GM23248 (cell line): ENCODE results near the gene RAB22A. TPM values are rescaled to one million over a fixed set of nuclear protein-coding genes. Genes with fewer than 3 reads are reported as not detected.

Experiments used
- DNase-seq: peaks from one replicate; pipeline ENCODE4 v3.0.0-alpha.2; 2015
- H2AFZ ChIP-seq: fragments of 200-600 bp; sonication (generic); 2 replicates; pipeline ENCODE4 v1.6.1; 2016; ENCODE audit warnings: antibody characterized with exemption
- H3F3A ChIP-seq: fragments of 200-600 bp; sonication (generic); 2 replicates; pipeline ENCODE4 v1.6.1; 2016; ENCODE audit warnings: mild to moderate bottlenecking, antibody characterized with exemption, mixed run types; ENCODE audit not compliant: insufficient read depth
- H3K27ac ChIP-seq: fragments of 200-600 bp; sonication (generic); 2 replicates; pipeline ENCODE4 v1.5.1; 2016; ENCODE audit warnings: mild to moderate bottlenecking
- H3K27me3 ChIP-seq: fragments of 200-600 bp; sonication (generic); replicated peaks from 2 replicates; pipeline ENCODE4 v1.6.1; 2016; ENCODE audit warnings: mild to moderate bottlenecking; ENCODE audit not compliant: insufficient read depth
- H3K36me3 ChIP-seq: fragments of 200-600 bp; sonication (generic); 2 replicates; pipeline ENCODE4 v1.6.1; 2016; ENCODE audit warnings: low read depth, mild to moderate bottlenecking
- H3K4me1 ChIP-seq: fragments of 200-600 bp; sonication (generic); 2 replicates; pipeline ENCODE4 v1.6.1; 2016; ENCODE audit warnings: mild to moderate bottlenecking; ENCODE audit not compliant: insufficient read depth
- H3K4me2 ChIP-seq: fragments of 200-600 bp; sonication (generic); one replicate; pipeline ENCODE4 v1.6.1; 2016; ENCODE audit warnings: mild to moderate bottlenecking; ENCODE audit not compliant: unreplicated experiment
- H3K4me3 ChIP-seq: fragments of 200-600 bp; sonication (generic); 2 replicates; pipeline ENCODE4 v1.5.1; 2016; ENCODE audit warnings: mild to moderate bottlenecking
- H3K79me2 ChIP-seq: fragments of 200-600 bp; sonication (generic); 2 replicates; pipeline ENCODE4 v1.6.1; 2016; ENCODE audit warnings: mild to moderate bottlenecking; ENCODE audit not compliant: insufficient read depth
- H3K9ac ChIP-seq: fragments of 200-600 bp; sonication (generic); 2 replicates; pipeline ENCODE4 v1.6.1; 2016; ENCODE audit warnings: mild to moderate bottlenecking
- H3K9me2 ChIP-seq: fragments of 200-600 bp; sonication (generic); 2 replicates; pipeline ENCODE4 v1.6.1; 2016; ENCODE audit warnings: mixed run types, mild to moderate bottlenecking, moderate library complexity; ENCODE audit not compliant: insufficient read depth
- H3K9me3 ChIP-seq: fragments of 200-600 bp; sonication (generic); one replicate; pipeline ENCODE4 v1.6.1; 2017; ENCODE audit warnings: low read depth
- H4K20me1 ChIP-seq: fragments of 200-600 bp; sonication (generic); 2 replicates; pipeline ENCODE4 v1.6.0; 2016; ENCODE audit not compliant: insufficient read depth
- EZH2 ChIP-seq: fragments of 200-600 bp; sonication (generic); IDR thresholded peaks from 2 replicates; pipeline ENCODE4 v1.6.1; 2018; ENCODE audit warnings: antibody characterized with exemption, mild to moderate bottlenecking; ENCODE audit not compliant: insufficient read depth, poor library complexity, severe bottlenecking
- EZH2phosphoT487 ChIP-seq: fragments of 200-600 bp; sonication (generic); IDR thresholded peaks from 2 replicates; pipeline ENCODE4 v1.6.1; 2018; ENCODE audit warnings: antibody characterized with exemption, moderate library complexity, mild to moderate bottlenecking, low read depth; ENCODE audit not compliant: insufficient read depth
- WGBS, 2 experiments: methylation state at CpG; one replicate each; pipeline ENCODE4 v1.1.6; 2015 to 2017; ENCODE audit warnings: low lambda C conversion rate in 2 of 2, low coverage in 1 of 2; ENCODE audit errors: missing lambda C conversion rate in 2 of 2; 5-methylcytosine and 5-hydroxymethylcytosine counted together
- in situ Hi-C: fragments of 300-500 bp; cut with MboI; formaldehyde crosslinking; loops from 2 replicates; pipeline ENCODE4 v1.15.0; 2020
- polyA plus RNA-seq: library from polyadenylated mRNA; unstranded; fragments of >200 nt; fragmentation: Nextera tagmentation; extraction: Ambion mirVana; gene quantifications from 2 replicates; pipeline ENCODE4 v1.2.1, GENCODE V29; 2016
- total RNA-seq: library from RNA; depleted of rRNA; stranded (reverse); fragments of >200 nt; shearing (Covaris generic); gene quantifications from 2 replicates; pipeline ENCODE4 v1.2.3, GENCODE V29; 2014; rRNA removed

Gene RAB22A
- total RNA-seq, result 21.2 and 23.0 TPM in 2 replicates
- 21.3 and 23.9 TPM in 2 replicates for polyA plus RNA-seq

GRCh38 chr20:58309591-58310290, at the start of gene RAB22A:
RAB22A (plus strand) TSS chr20:58309715; CDS start chr20:58309977, 262 bp downstream.
- Histone ChIP-seq H2AFZ (peak within 1 kb of the TSS; percentile 99), H3K36me3 (peaks cover 13% of the 10 kb centered on the region), H3F3A (no peaks in the 10 kb centered on the region), H3K9me3 (no peaks in the 10 kb centered on the region), H3K4me3 (peak within 1 kb of the TSS; percentile 97), H3K9ac (peak within 1 kb of the TSS; percentile 94), H3K79me2 (peaks cover 80% of the 10 kb centered on the region), H3K27ac (peak within 1 kb of the TSS; percentile 67), H3K27me3 (no peaks in the 10 kb centered on the region), H4K20me1 (no peaks in the 10 kb centered on the region), H3K9me2 (no peaks in the 10 kb centered on the region), H3K4me1 (peaks cover 25% of the 10 kb centered on the region), H3K4me2 (peak within 1 kb of the TSS; percentile 86)
- in situ Hi-C loops, result no loop called here
- TF ChIP-seq EZH2, result no peak
- TF ChIP-seq EZH2phosphoT487, result no peak
- WGBS, 2 experiments, result 1% methylated on average over 35 to 60 of the region's 73 CpGs
- DNase-seq, result peak; percentile 96

- H3K36me3 ChIP-seq, result no peaks in the 10 kb centered on the region
- no peaks in the 10 kb centered on the region for H3K9me2 ChIP-seq
- H3K9ac ChIP-seq, result no peak overlapping the region
- H3K27me3 ChIP-seq, result no peaks in the 10 kb centered on the region
- no peaks in the 10 kb centered on the region for H3F3A ChIP-seq
- DNase-seq, result no peak
- H3K4me2 ChIP-seq, result no peak overlapping the region
- in situ Hi-C loops, result no loop called here
- 0 out of 2 replicates have a peak, but pooled peaks cover 4% of the 10 kb centered on the region for H3K79me2 ChIP-seq
- TF ChIP-seq EZH2 (no peak), EZH2phosphoT487 (no peak)
- 87 to 88% methylated on average over 5 of the region's 5 CpGs for WGBS, 2 experiments
- H3K4me3 ChIP-seq, result no peak overlapping the region
- H3K27ac ChIP-seq, result no peak overlapping the region
- no peak overlapping the region for H2AFZ ChIP-seq
- H3K9me3 ChIP-seq, result no peaks in the 10 kb centered on the region
- no peaks in the 10 kb centered on the region for H3K4me1 ChIP-seq
- no peaks in the 10 kb centered on the region; the same call in 1 of the 2 replicates for H4K20me1 ChIP-seq
Measured at GRCh38 chr20:58260006-58260405, 49.5 kb upstream of the RAB22A start.

GRCh38 chr20:58261660-58262059, 47.9 kb upstream of the RAB22A start:
- Histone ChIP-seq H3K79me2 (no peaks in the 10 kb centered on the region), H3K9me3 (no peaks in the 10 kb centered on the region), H3K9me2 (no peaks in the 10 kb centered on the region), H3K36me3 (0 out of 2 replicates have a peak, but pooled peaks cover 4% of the 10 kb centered on the region), H3K4me3 (no peak overlapping the region), H3K27ac (no peak overlapping the region), H3K4me1 (no peaks in the 10 kb centered on the region), H3F3A (no peaks in the 10 kb centered on the region), H3K4me2 (no peak overlapping the region), H2AFZ (no peak overlapping the region), H3K27me3 (no peaks in the 10 kb centered on the region), H4K20me1 (no peaks in the 10 kb centered on the region; the same call in 1 of the 2 replicates), H3K9ac (no peak overlapping the region)
- no peak for TF ChIP-seq EZH2phosphoT487
- TF ChIP-seq EZH2, result no peak
- no peak for DNase-seq
- 96 to 98% methylated on average over 3 of the region's 3 CpGs for WGBS, 2 experiments
- in situ Hi-C loops, result no loop called here

DNA sequence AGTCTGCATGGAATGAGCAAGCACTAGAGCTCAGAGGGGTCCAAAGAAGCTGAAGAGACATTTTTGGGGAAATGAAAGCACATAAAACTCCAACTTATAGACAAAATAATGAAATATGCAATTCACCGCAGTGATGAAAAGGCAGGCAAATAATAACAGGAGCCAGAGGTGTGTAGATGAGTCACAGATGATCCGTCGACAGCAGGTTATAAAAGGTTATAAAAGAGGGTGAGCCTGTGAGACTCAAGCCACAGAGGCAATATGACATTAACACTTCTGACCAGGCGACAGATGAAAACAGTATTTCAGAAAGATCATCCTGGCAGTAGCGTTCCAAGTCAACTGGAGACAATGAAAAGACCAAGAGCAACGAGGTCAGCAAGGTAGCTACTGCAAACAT, 45.2 kb upstream of the RAB22A start:
- no peaks in the 10 kb centered on the region for H3F3A ChIP-seq
- no peak overlapping the region for H3K4me3 ChIP-seq
- H3K36me3 ChIP-seq, result 0 out of 2 replicates have a peak, but pooled peaks cover 4% of the 10 kb centered on the region
- H2AFZ ChIP-seq, result no peak overlapping the region
- no peaks in the 10 kb centered on the region for H3K27me3 ChIP-seq
- in situ Hi-C loops, result no loop called here
- no peak for DNase-seq
- H4K20me1 ChIP-seq, result no peaks in the 10 kb centered on the region; the same call in 1 of the 2 replicates
- no peak overlapping the region for H3K4me2 ChIP-seq
- no peaks in the 10 kb centered on the region for H3K9me2 ChIP-seq
- H3K9ac ChIP-seq, result no peak overlapping the region
- H3K9me3 ChIP-seq, result no peaks in the 10 kb centered on the region
- no peaks in the 10 kb centered on the region for H3K79me2 ChIP-seq
- no peaks in the 10 kb centered on the region for H3K4me1 ChIP-seq
- TF ChIP-seq EZH2 (no peak), EZH2phosphoT487 (no peak)
- 80 to 81% methylated on average over 6 of the region's 6 CpGs for WGBS, 2 experiments
- no peak overlapping the region for H3K27ac ChIP-seq
